Transverse colon (tissue), 4 donors: ENCODE data around the gene PANK3. TPM values are rescaled to one million over a fixed set of nuclear protein-coding genes. Genes with fewer than 3 reads are reported as not detected.
"Not testable (repeated sequence)": the region's sequence is repeated elsewhere in the genome, so short reads cannot be mapped to it uniquely, and the experiment has no call there.

Experiments
- DNase-seq: peaks from one replicate; pipeline ENCODE4 v3.0.0-alpha.2; 2019
- H3K27ac ChIP-seq, 4 donors: fragments of 200-600 bp; sonication (generic); 2 replicates each; pipeline ENCODE4 v1.5.1; 2016 to 2018; ENCODE audit warnings: inconsistent platforms in 4 of 4
- H3K27me3 ChIP-seq: fragments of 200-600 bp; sonication (generic); 2 replicates; pipeline ENCODE4 v1.5.1; 2017; ENCODE audit warnings: inconsistent platforms
- H3K36me3 ChIP-seq, 4 donors: fragments of 200-600 bp; sonication (generic); 2 replicates each; pipeline ENCODE4 v1.5.1; 2017 to 2019; ENCODE audit warnings: inconsistent platforms in 4 of 4
- H3K4me1 ChIP-seq, 4 donors: fragments of 200-600 bp; sonication (generic); 2 replicates each; pipeline ENCODE4 v1.5.1; 2017 to 2020; ENCODE audit warnings: inconsistent platforms in 4 of 4
- H3K4me3 ChIP-seq, 4 donors: fragments of 200-600 bp; sonication (generic); 1 replicate in 1 of 4; 2 replicates in 3 of 4; pipeline versions ENCODE4 v1.5.1 to v1.6.1; 2017 to 2019; ENCODE audit warnings: inconsistent platforms in 4 of 4
- H3K9me3 ChIP-seq, 2 donors: fragments of 200-600 bp; sonication (generic); 2 replicates each; pipeline ENCODE4 v1.5.1; 2017 to 2019; ENCODE audit warnings: inconsistent platforms in 2 of 2
- CTCF ChIP-seq, 5 experiments: fragments of 200-600 bp in 3 of 5; fragments of 450-650 bp in 2 of 5; sonication (generic) in 3 of 5; IDR thresholded peaks; 1 replicate in 2 of 5; 2 replicates in 3 of 5; pipeline ENCODE4 v1.5.1; 2016 to 2017; ENCODE audit warnings: antibody characterized with exemption in 5 of 5, inconsistent platforms in 3 of 5, mild to moderate bottlenecking in 2 of 5, moderate library complexity in 1 of 5
- EP300 ChIP-seq: sonication (generic); formaldehyde crosslinking; IDR thresholded peaks from one replicate; pipeline ENCODE4 v1.6.1; 2017; ENCODE audit warnings: antibody characterized with exemption, low read depth
- POLR2A ChIP-seq: fragments of 450-650 bp; IDR thresholded peaks from one replicate; pipeline ENCODE4 v1.6.1; 2016; ENCODE audit warnings: antibody characterized with exemption, mild to moderate bottlenecking, moderate library complexity
- POLR2AphosphoS5 ChIP-seq, 3 donors: sonication (generic); formaldehyde crosslinking; IDR thresholded peaks; one replicate each; pipeline ENCODE4 v1.6.1; 2016; ENCODE audit warnings: antibody characterized with exemption in 3 of 3
- WGBS, 2 donors: methylation state at CpG; one replicate each; pipeline ENCODE4 v1.1.5; 2018; ENCODE audit warnings: low coverage in 1 of 2; 5-methylcytosine and 5-hydroxymethylcytosine counted together
- in situ Hi-C, 4 donors: fragments of 200-750 bp; cut with MboI; loops; one replicate each; pipeline versions ENCODE4 v1.15.0 to v1.15.1; 2017; ENCODE audit warnings: low sequenced_read_pairs in 3 of 4, low pct_ligation_motif_present in 1 of 4, low pct_unique_long_range_greater_than_20kb in 1 of 4
- intact Hi-C: fragments of 100-400 bp; cut with DNase I; formaldehyde crosslinking; loops from one replicate; pipeline ENCODE4 v1.15.1; 2023; ENCODE audit warnings: low total_unique reads
- total RNA-seq, 4 donors: library from RNA; depleted of rRNA; stranded (reverse); fragments of >200 nt; gene quantifications; one replicate each; pipeline ENCODE4 v1.1.0, GENCODE V29; 2016

The PANK3 gene
- total RNA-seq, 4 donors from 2014 or later, result 48.6 to 93.8 (median 61.2) TPM

- H3K9me3 ChIP-seq, result no peaks in the 10 kb centered on the region
- no peak overlapping the region for H3K4me3 ChIP-seq
- no peaks in the 10 kb centered on the region for H3K4me1 ChIP-seq
- H3K27me3 ChIP-seq, result no peaks in the 10 kb centered on the region
- WGBS, 2 donors, result 96% methylated on average over 7 of the region's 7 CpGs
- no peak for TF ChIP-seq EP300
- no peak for TF ChIP-seq POLR2A
- TF ChIP-seq CTCF (IDR thresholded peaks at IDR 0.05), result no peak
- no peak for TF ChIP-seq POLR2AphosphoS5 (IDR thresholded peaks at IDR 0.05)
- peaks cover 0 to 16% (median 5%) of the 10 kb centered on the region in 4 donors for H3K36me3 ChIP-seq
- in situ Hi-C loops, result no loop called here
- DNase-seq, result no peak
- intact Hi-C loops, result no loop called here
- H3K27ac ChIP-seq, result no peak overlapping the region
Observed at GRCh38 chr5:168549554-168549953, 29.6 kb downstream of the PANK3 start.

- Histone ChIP-seq H3K27ac (no peak overlapping the region), H3K9me3 (no peaks in the 10 kb centered on the region), H3K36me3 (no peaks in the 10 kb centered on the region), H3K27me3 (peaks cover 12% of the 10 kb centered on the region), H3K4me3 (no peak overlapping the region), H3K4me1 (no peaks in the 10 kb centered on the region)
- 52 to 63% methylated on average over 2 of the region's 2 CpGs for WGBS, 2 donors
- DNase-seq, result no peak
- TF ChIP-seq CTCF (IDR thresholded peaks at IDR 0.05) (no peak), EP300 (no peak), POLR2A (no peak), POLR2AphosphoS5 (IDR thresholded peaks at IDR 0.05) (no peak)
- intact Hi-C loops, result no loop called here
- in situ Hi-C loops, result no loop called here
Observed at GRCh38 chr5:168537176-168537575, 42.0 kb downstream of the PANK3 start.

GRCh38 chr5:168534351-168534750 lies 44.8 kb downstream of the PANK3 start:
- WGBS, 2 donors, result 79 to 83% methylated on average over 7 of the region's 7 CpGs
- H3K36me3 ChIP-seq, H3K4me1 ChIP-seq, DNase-seq, intact Hi-C loops, H3K27ac ChIP-seq, H3K9me3 ChIP-seq, in situ Hi-C loops, H3K4me3 ChIP-seq: not testable (repeated sequence)
- H3K27me3 ChIP-seq, result peaks cover 39% of the 10 kb centered on the region

GRCh38 chr5:168531987-168532864 lies 46.9 kb downstream of the PANK3 start:
- H3K4me3 ChIP-seq, result no peak overlapping the region
- no peaks in the 10 kb centered on the region for H3K9me3 ChIP-seq
- WGBS, 2 donors, result 74% methylated on average over 6 of the region's 6 CpGs
- TF ChIP-seq POLR2AphosphoS5 (IDR thresholded peaks at IDR 0.05), result no peak
- TF ChIP-seq POLR2A, result no peak
- no peak overlapping the region for H3K27ac ChIP-seq
- H3K36me3 ChIP-seq, result no peaks in the 10 kb centered on the region
- no peak for DNase-seq
- peaks cover 0 to 5% (median 2%) of the 10 kb centered on the region in 4 donors for H3K4me1 ChIP-seq
- in situ Hi-C loops (no loop called here), intact Hi-C loops (no loop called here)
- H3K27me3 ChIP-seq, result peaks cover 55% of the 10 kb centered on the region

GRCh38 chr5:168531191-168531590 lies 48.0 kb downstream of the PANK3 start:
- Histone ChIP-seq H3K27ac (no peak overlapping the region), H3K9me3 (no peaks in the 10 kb centered on the region), H3K36me3 (no peaks in the 10 kb centered on the region), H3K27me3 (peaks cover 55% of the 10 kb centered on the region), H3K4me3 (no peak overlapping the region), H3K4me1 (peaks cover 0 to 5% (median 2%) of the 10 kb centered on the region in 4 donors)
- no peak for DNase-seq
- in situ Hi-C loops, result no loop called here
- intact Hi-C loops, result no loop called here
- TF ChIP-seq EP300, result no peak
- 93% methylated on average over 5 of the region's 5 CpGs; no CpG with 5 or more reads in 1 of the 2 donors for WGBS, 2 donors
